GM23338 (cell line): ENCODE measurements around the gene ZFYVE28. TPM values are rescaled to one million over a fixed set of nuclear protein-coding genes. Genes with fewer than 3 reads are reported as not detected.

Experiments
- ATAC-seq: fragments of 200-7000 bp; cut with Tn5 transposase; 3 replicates; pipeline ENCODE4 v1.9.1; 2020
- DNase-seq: peaks from one replicate; pipeline ENCODE4 v3.0.0-alpha.2; 2015; ENCODE audit warnings: low spot score
- H2AFZ ChIP-seq: fragments of 200-600 bp; sonication (generic); 2 replicates; pipeline ENCODE4 v1.8.0; 2016; ENCODE audit warnings: antibody characterized with exemption, mild to moderate bottlenecking, moderate library complexity
- H3F3A ChIP-seq: fragments of 200-600 bp; sonication (generic); replicated peaks from 2 replicates; pipeline ENCODE4 v1.8.0; 2017; ENCODE audit warnings: antibody characterized with exemption, mixed run types, low read depth
- H3K27ac ChIP-seq: fragments of 200-600 bp; sonication (generic); 2 replicates; pipeline ENCODE4 v1.6.1; 2016; ENCODE audit warnings: low read depth
- H3K27me3 ChIP-seq: fragments of 200-600 bp; sonication (generic); 2 replicates; pipeline ENCODE4 v1.8.0; 2016; ENCODE audit warnings: mild to moderate bottlenecking, mixed run types, moderate library complexity; ENCODE audit not compliant: insufficient read depth
- H3K36me3 ChIP-seq: fragments of 200-600 bp; sonication (generic); 2 replicates; pipeline ENCODE4 v1.8.0; 2016; ENCODE audit warnings: mild to moderate bottlenecking; ENCODE audit not compliant: insufficient read depth
- H3K4me1 ChIP-seq: fragments of 200-600 bp; sonication (generic); 2 replicates; pipeline ENCODE4 v1.8.0; 2016; ENCODE audit warnings: mild to moderate bottlenecking, moderate library complexity; ENCODE audit not compliant: insufficient read depth
- H3K4me2 ChIP-seq: fragments of 200-600 bp; sonication (generic); 2 replicates; pipeline ENCODE4 v1.7.1; 2017; ENCODE audit warnings: mixed run types
- H3K4me3 ChIP-seq: fragments of 200-600 bp; sonication (generic); 2 replicates; pipeline ENCODE4 v1.6.1; 2016; ENCODE audit warnings: mixed run types
- H3K79me2 ChIP-seq: fragments of 200-600 bp; sonication (generic); replicated peaks from 2 replicates; pipeline ENCODE4 v1.8.0; 2017; ENCODE audit warnings: mild to moderate bottlenecking; ENCODE audit not compliant: insufficient read depth
- H3K9me2 ChIP-seq: fragments of 200-600 bp; sonication (generic); 2 replicates; pipeline ENCODE4 v1.8.0; 2017; ENCODE audit not compliant: insufficient read depth
- H4K20me1 ChIP-seq: fragments of 200-600 bp; sonication (generic); replicated peaks from 2 replicates; pipeline ENCODE4 v1.8.0; 2017; ENCODE audit warnings: mild to moderate bottlenecking; ENCODE audit not compliant: insufficient read depth
- H3K27ac Mint-ChIP-seq: 2 replicates; pipeline ENCODE4 v1.8.0; 2020; ENCODE audit warnings: inconsistent platforms, mild to moderate bottlenecking, moderate library complexity, mixed read lengths
- H3K27me3 Mint-ChIP-seq: 3 replicates; pipeline ENCODE4 v1.8.0; 2022; ENCODE audit warnings: low read depth, mild to moderate bottlenecking, moderate library complexity, mixed read lengths, inconsistent platforms; ENCODE audit not compliant: insufficient read depth, poor library complexity
- H3K36me3 Mint-ChIP-seq: 3 replicates; pipeline ENCODE4 v1.8.0; 2021; ENCODE audit warnings: low read depth, mild to moderate bottlenecking, inconsistent platforms, moderate library complexity, mixed read lengths
- H3K4me1 Mint-ChIP-seq: 3 replicates; pipeline ENCODE4 v1.8.0; 2020; ENCODE audit warnings: mild to moderate bottlenecking, inconsistent platforms, mixed read lengths
- H3K4me3 Mint-ChIP-seq: 3 replicates; pipeline ENCODE4 v1.8.0; 2021; ENCODE audit warnings: moderate library complexity, mild to moderate bottlenecking, inconsistent platforms, mixed read lengths
- H3K9me3 Mint-ChIP-seq: 3 replicates; pipeline ENCODE4 v1.8.0; 2020; ENCODE audit warnings: moderate library complexity, mild to moderate bottlenecking, inconsistent platforms, mixed read lengths
- CREB1 ChIP-seq: fragments of 250-450 bp; sonication (Bioruptor Pico); IDR thresholded peaks from 2 replicates; pipeline ENCODE4 v1.5.0; 2020; ENCODE audit warnings: low read depth, mild to moderate bottlenecking, moderate library complexity
- CTCF ChIP-seq, 2 experiments: fragments of 200-600 bp in 1 of 2; sonication (generic) in 1 of 2; conservative IDR thresholded peaks; 2 replicates each; pipeline versions ENCODE4 v1.5.1 to v1.6.1; 2016 to 2017; ENCODE audit warnings: antibody characterized with exemption in 2 of 2, low read depth in 2 of 2, mild to moderate bottlenecking in 2 of 2, moderate library complexity in 1 of 2
- EZH2 ChIP-seq: fragments of 200-600 bp; sonication (generic); IDR thresholded peaks from one replicate; pipeline ENCODE4 v1.8.0; 2017; ENCODE audit warnings: antibody characterized with exemption, mild to moderate bottlenecking, low read depth; ENCODE audit not compliant: unreplicated experiment
- EZH2phosphoT487 ChIP-seq: fragments of 200-600 bp; sonication (generic); IDR thresholded peaks from one replicate; pipeline ENCODE4 v1.8.1; 2018; ENCODE audit warnings: antibody characterized with exemption; ENCODE audit not compliant: unreplicated experiment
- JUNB ChIP-seq: IDR thresholded peaks from one replicate; pipeline ENCODE4 v1.6.1; 2016; ENCODE audit warnings: antibody characterized with exemption; ENCODE audit not compliant: unreplicated experiment
- NANOG ChIP-seq: IDR thresholded peaks from 2 replicates; pipeline ENCODE4 v1.6.1; 2016; ENCODE audit warnings: antibody characterized with exemption, borderline replicate concordance
- POLR2AphosphoS5 ChIP-seq: IDR thresholded peaks from 2 replicates; pipeline ENCODE4 v1.6.1; 2016; ENCODE audit warnings: antibody characterized with exemption, low read depth
- REST ChIP-seq: IDR thresholded peaks from one replicate; pipeline ENCODE4 v1.6.1; 2018; ENCODE audit warnings: antibody characterized with exemption; ENCODE audit not compliant: unreplicated experiment
- STAT1 ChIP-seq: IDR thresholded peaks from one replicate; pipeline ENCODE4 v1.6.1; 2016; ENCODE audit warnings: antibody characterized with exemption; ENCODE audit not compliant: unreplicated experiment
- ZNF114 ChIP-seq: fragments of 250-450 bp; sonication (Bioruptor Pico); IDR thresholded peaks from 2 replicates; pipeline ENCODE4 v1.5.0; 2020; ENCODE audit warnings: mild to moderate bottlenecking, moderate library complexity
- ZNF331 ChIP-seq: fragments of 250-450 bp; sonication (Bioruptor Pico); IDR thresholded peaks from 2 replicates; pipeline ENCODE4 v1.5.0; 2020; ENCODE audit warnings: low read depth, mild to moderate bottlenecking, moderate library complexity
- ZNF462 ChIP-seq: fragments of 250-450 bp; sonication (Bioruptor Pico); IDR thresholded peaks from 2 replicates; pipeline ENCODE4 v1.5.0; 2020; ENCODE audit warnings: mild to moderate bottlenecking, moderate library complexity
- polyA plus RNA-seq: library from polyadenylated mRNA; unstranded; fragments of >200 nt; fragmentation: Nextera tagmentation; extraction: Ambion mirVana; gene quantifications from 2 replicates; pipeline ENCODE4 v1.2.1, GENCODE V29; 2016
- total RNA-seq: library from RNA; depleted of rRNA; stranded (reverse); fragments of >200 nt; shearing (Covaris generic); gene quantifications from 2 replicates; pipeline ENCODE4 v1.2.3, GENCODE V29; 2014

The ZFYVE28 gene
- total and polyA plus RNA-seq, 2 experiments from 2014 or later: 2.6 to 4.6 TPM

GRCh38 chr4:2301806-2302205 is 116.6 kb downstream of the ZFYVE28 start:
- H3K4me1 ChIP-seq: no peaks in the 10 kb centered on the region
- no peaks in the 10 kb centered on the region for H4K20me1 ChIP-seq
- no peaks in the 10 kb centered on the region for H3K79me2 ChIP-seq
- Mint-ChIP-seq H3K4me3 (no peak overlapping the region), H3K9me3 (peaks cover 16% of the 10 kb centered on the region), H3K27ac (no peak overlapping the region), H3K36me3 (peaks cover 6% of the 10 kb centered on the region; the same call in 2 of the 3 replicates), H3K4me1 (peaks cover 11% of the 10 kb centered on the region; the same call in 2 of the 3 replicates), H3K27me3 (peaks cover 10% of the 10 kb centered on the region)
- H3K4me2 ChIP-seq: no peak overlapping the region
- H3F3A ChIP-seq: 0 out of 2 replicates have a peak, but pooled peaks cover 4% of the 10 kb centered on the region
- TF ChIP-seq STAT1: no peak
- TF ChIP-seq CREB1 (CRISPR knock-in tag): no peak
- TF ChIP-seq ZNF331 (CRISPR knock-in tag): no peak
- TF ChIP-seq CTCF (conservative IDR thresholded peaks at IDR 0.05; ENCODE audit: low read depth in 2 of 2): no peak
- TF ChIP-seq EZH2: no peak
- no peak for TF ChIP-seq JUNB
- no peak for TF ChIP-seq NANOG
- no peak for TF ChIP-seq EZH2phosphoT487
- no peak for TF ChIP-seq ZNF114
- no peak for TF ChIP-seq ZNF462 (CRISPR knock-in tag)
- TF ChIP-seq REST: no peak
- TF ChIP-seq POLR2AphosphoS5: no peak
- H3K9me2 ChIP-seq: no peaks in the 10 kb centered on the region
- no peak overlapping the region for H2AFZ ChIP-seq
- no peaks in the 10 kb centered on the region for H3K36me3 ChIP-seq
- H3K4me3 ChIP-seq: no peak overlapping the region
- ATAC-seq (no peak), DNase-seq (no peak)
- no peak overlapping the region for H3K27ac ChIP-seq
- no peaks in the 10 kb centered on the region for H3K27me3 ChIP-seq
